Mammary epithelial cell (primary cell): ENCODE data around the gene ZNF468.

ENCODE experiments used
- CTCF ChIP-seq, 2 donors: IDR thresholded peaks in 1 of 2; conservative IDR thresholded peaks in 1 of 2; 2 replicates each; pipeline ENCODE4 v1.5.1; 2011 to 2012; ENCODE audit warnings: inconsistent platforms in 2 of 2, low read length in 2 of 2, mild to moderate bottlenecking in 2 of 2, control low read depth in 1 of 2, low read depth in 1 of 2; ENCODE audit not compliant: insufficient read depth in 1 of 2; ENCODE audit errors: extremely low read depth in 1 of 2
- EZH2 ChIP-seq: IDR thresholded peaks from 2 replicates; pipeline ENCODE4 v1.6.1; 2012; ENCODE audit warnings: low read length, inconsistent platforms, borderline replicate concordance

- TF ChIP-seq CTCF (conservative IDR thresholded peaks at IDR 0.05 in 1 of 2, IDR thresholded peaks at IDR 0.05 in 1 of 2; ENCODE audit: extremely low read depth in 1 of 2, insufficient read depth in 1 of 2, low read depth in 1 of 2, low read length in 2 of 2) (no peak), EZH2 (no peak)
Observed at GRCh38 chr19:52896431-52897137, 39.2 kb upstream of the ZNF468 start.
